DND-41 (cell line): ENCODE results near the gene NDUFA3.

ENCODE experiments used
- ATAC-seq: fragments of 200-7000 bp; cut with Tn5 transposase; 3 replicates; pipeline ENCODE4 v1.9.1; 2021; ENCODE audit warnings: low read depth; ENCODE audit not compliant: insufficient read depth
- DNase-seq: peaks from one replicate; pipeline ENCODE4 v3.0.0-alpha.2; 2020
- H2AFZ ChIP-seq: 2 replicates; pipeline ENCODE4 v1.6.0; 2012; ENCODE audit warnings: low read depth, low read length
- H3K27ac ChIP-seq: 2 replicates; pipeline ENCODE4 v1.5.1; 2012; ENCODE audit warnings: low read length, inconsistent platforms
- H3K27me3 ChIP-seq: fragments of 200-600 bp; sonication (generic); 2 replicates; pipeline ENCODE4 v1.6.0; 2012; ENCODE audit warnings: low read length, mild to moderate bottlenecking, inconsistent platforms; ENCODE audit not compliant: insufficient read depth, poor library complexity
- H3K36me3 ChIP-seq: 2 replicates; pipeline ENCODE4 v1.5.1; 2012; ENCODE audit warnings: low read length, inconsistent platforms; ENCODE audit not compliant: insufficient read depth
- H3K4me1 ChIP-seq: 2 replicates; pipeline ENCODE4 v1.5.1; 2012; ENCODE audit warnings: mild to moderate bottlenecking, low read length; ENCODE audit not compliant: insufficient read depth
- H3K4me2 ChIP-seq: 2 replicates; pipeline ENCODE4 v1.6.0; 2012; ENCODE audit warnings: mild to moderate bottlenecking, moderate library complexity, low read length, inconsistent platforms; ENCODE audit not compliant: insufficient read depth
- H3K4me3 ChIP-seq, 2 experiments: fragments of 200-600 bp in 1 of 2; shearing (Covaris generic) in 1 of 2; 2 replicates each; pipeline ENCODE4 v1.5.1; 2012 to 2016; ENCODE audit warnings: inconsistent platforms in 2 of 2, low read length in 2 of 2, mild to moderate bottlenecking in 2 of 2, low read depth in 1 of 2, moderate library complexity in 1 of 2
- H3K79me2 ChIP-seq: 2 replicates; pipeline ENCODE4 v1.6.0; 2012; ENCODE audit warnings: low read length, inconsistent platforms; ENCODE audit not compliant: insufficient read depth
- H3K9ac ChIP-seq: 2 replicates; pipeline ENCODE4 v1.6.0; 2012; ENCODE audit warnings: low read depth, mild to moderate bottlenecking, inconsistent platforms, low read length, moderate library complexity
- H3K9me3 ChIP-seq: 2 replicates; pipeline ENCODE4 v1.5.1; 2012; ENCODE audit warnings: low read length, moderate library complexity, mild to moderate bottlenecking, inconsistent platforms; ENCODE audit not compliant: insufficient read depth, severe bottlenecking
- H4K20me1 ChIP-seq: 2 replicates; pipeline ENCODE4 v1.6.0; 2012; ENCODE audit warnings: low read length; ENCODE audit not compliant: insufficient read depth
- EZH2 ChIP-seq: IDR thresholded peaks from 3 replicates; pipeline ENCODE4 v1.6.1; 2012; ENCODE audit warnings: borderline replicate concordance, low read depth, mild to moderate bottlenecking, moderate library complexity, low read length, inconsistent platforms; ENCODE audit not compliant: severe bottlenecking
- TF ChIP-seq, protein P1 (sequence below): IDR thresholded peaks from 2 replicates; pipeline ENCODE4 v1.5.1; 2012; ENCODE audit warnings: borderline replicate concordance, low read length, moderate library complexity, mild to moderate bottlenecking; ENCODE audit not compliant: poor library complexity, severe bottlenecking; ENCODE audit errors: extremely low read depth

Gene NDUFA3

DNA sequence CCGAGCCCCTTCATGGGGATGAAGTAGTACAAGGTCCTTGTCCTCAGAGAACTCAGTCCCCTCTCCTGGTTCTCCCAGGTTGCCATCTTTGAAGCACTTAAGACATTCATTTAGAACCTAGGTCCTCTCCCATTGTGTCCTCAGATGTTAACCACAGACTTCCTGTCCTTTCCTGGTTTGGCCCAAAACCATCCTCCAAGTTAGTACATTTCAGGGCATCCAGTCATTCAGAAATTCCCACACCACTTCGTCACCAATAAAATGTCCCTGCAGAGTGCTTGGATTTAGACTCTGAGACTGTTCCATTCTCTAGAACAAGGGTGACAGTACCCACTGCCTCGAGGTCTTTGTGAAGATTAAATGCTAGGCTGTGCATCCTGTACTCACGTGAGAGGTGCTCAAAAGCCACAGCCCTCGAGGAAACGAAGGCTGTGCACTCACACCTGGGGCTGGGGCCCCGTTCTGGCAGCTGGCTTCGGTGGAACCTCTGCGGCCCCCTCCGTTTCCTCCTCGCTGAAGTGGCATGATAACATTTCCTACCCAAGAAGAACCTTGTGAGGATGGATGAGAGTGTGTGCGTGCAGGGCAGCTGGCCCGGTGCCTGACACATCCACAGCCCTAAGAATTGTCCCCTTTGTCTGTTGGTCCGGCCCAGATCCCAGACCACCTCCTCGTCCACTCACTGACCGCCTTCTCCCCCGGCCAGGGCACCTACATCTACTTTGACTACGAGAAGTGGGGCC is 52.1 kb downstream of the NDUFA3 start:
- peaks cover 29% of the 10 kb centered on the region for H3K79me2 ChIP-seq
- no peaks in the 10 kb centered on the region for H3K27me3 ChIP-seq
- DNase-seq (peak; percentile 30), ATAC-seq (no peak)
- no peak for TF ChIP-seq EZH2
- TF ChIP-seq, protein P1, sequence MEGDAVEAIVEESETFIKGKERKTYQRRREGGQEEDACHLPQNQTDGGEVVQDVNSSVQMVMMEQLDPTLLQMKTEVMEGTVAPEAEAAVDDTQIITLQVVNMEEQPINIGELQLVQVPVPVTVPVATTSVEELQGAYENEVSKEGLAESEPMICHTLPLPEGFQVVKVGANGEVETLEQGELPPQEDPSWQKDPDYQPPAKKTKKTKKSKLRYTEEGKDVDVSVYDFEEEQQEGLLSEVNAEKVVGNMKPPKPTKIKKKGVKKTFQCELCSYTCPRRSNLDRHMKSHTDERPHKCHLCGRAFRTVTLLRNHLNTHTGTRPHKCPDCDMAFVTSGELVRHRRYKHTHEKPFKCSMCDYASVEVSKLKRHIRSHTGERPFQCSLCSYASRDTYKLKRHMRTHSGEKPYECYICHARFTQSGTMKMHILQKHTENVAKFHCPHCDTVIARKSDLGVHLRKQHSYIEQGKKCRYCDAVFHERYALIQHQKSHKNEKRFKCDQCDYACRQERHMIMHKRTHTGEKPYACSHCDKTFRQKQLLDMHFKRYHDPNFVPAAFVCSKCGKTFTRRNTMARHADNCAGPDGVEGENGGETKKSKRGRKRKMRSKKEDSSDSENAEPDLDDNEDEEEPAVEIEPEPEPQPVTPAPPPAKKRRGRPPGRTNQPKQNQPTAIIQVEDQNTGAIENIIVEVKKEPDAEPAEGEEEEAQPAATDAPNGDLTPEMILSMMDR: no peak
- no peaks in the 10 kb centered on the region for H3K9me3 ChIP-seq
- no peak overlapping the region for H3K27ac ChIP-seq
- H4K20me1 ChIP-seq: peaks cover 58% of the 10 kb centered on the region
- H3K36me3 ChIP-seq: peaks cover 85% of the 10 kb centered on the region
- peaks cover 26% of the 10 kb centered on the region for H3K4me1 ChIP-seq
- H2AFZ ChIP-seq: no peak overlapping the region
- no peak overlapping the region for H3K9ac ChIP-seq
- no peak overlapping the region for H3K4me3 ChIP-seq
- H3K4me2 ChIP-seq: no peak overlapping the region

- Histone ChIP-seq H3K4me2 (no peak overlapping the region), H3K27me3 (no peaks in the 10 kb centered on the region), H4K20me1 (peaks cover 58% of the 10 kb centered on the region), H3K27ac (no peak overlapping the region), H3K9ac (no peak overlapping the region), H2AFZ (no peak overlapping the region), H3K4me3 (no peak overlapping the region), H3K79me2 (peaks cover 36% of the 10 kb centered on the region), H3K9me3 (no peaks in the 10 kb centered on the region), H3K4me1 (peaks cover 33% of the 10 kb centered on the region), H3K36me3 (peaks cover 77% of the 10 kb centered on the region)
- ATAC-seq: no peak
- TF ChIP-seq, protein P1: no peak
- no peak for TF ChIP-seq EZH2
- DNase-seq: no peak
Measured at GRCh38 chr19:54155694-54156093, 53.0 kb downstream of the NDUFA3 start.

DNA sequence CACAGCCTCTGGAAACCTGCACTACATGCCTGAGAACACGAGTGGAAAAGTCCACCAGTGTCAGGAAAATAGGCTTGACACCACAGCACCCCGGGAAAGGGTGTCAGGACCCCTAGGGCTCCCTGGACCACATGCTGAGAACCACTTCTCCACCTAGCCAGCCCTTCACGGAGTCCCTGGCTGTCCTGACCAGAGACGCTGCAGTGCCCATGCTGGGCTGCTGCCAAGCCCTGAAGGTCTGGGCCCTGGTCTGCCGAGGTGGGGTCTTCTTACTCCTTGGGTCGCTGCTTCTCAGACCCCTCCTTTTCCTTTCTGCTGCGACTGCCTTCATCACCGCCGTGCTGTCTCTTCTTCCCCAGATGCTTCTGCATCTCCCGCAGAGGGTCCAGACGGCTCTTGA is 53.8 kb downstream of the NDUFA3 start:
- no peak overlapping the region for H3K27ac ChIP-seq
- DNase-seq (no peak), ATAC-seq (no peak)
- H3K4me2 ChIP-seq: no peak overlapping the region
- H3K9ac ChIP-seq: no peak overlapping the region
- no peak overlapping the region for H2AFZ ChIP-seq
- no peak overlapping the region for H3K4me3 ChIP-seq
- peaks cover 58% of the 10 kb centered on the region for H4K20me1 ChIP-seq
- peaks cover 41% of the 10 kb centered on the region for H3K4me1 ChIP-seq
- TF ChIP-seq, protein P1: no peak
- no peak for TF ChIP-seq EZH2
- H3K27me3 ChIP-seq: no peaks in the 10 kb centered on the region
- no peaks in the 10 kb centered on the region for H3K9me3 ChIP-seq
- peaks cover 70% of the 10 kb centered on the region for H3K36me3 ChIP-seq
- H3K79me2 ChIP-seq: peaks cover 42% of the 10 kb centered on the region
